HL-60 (cell line): ENCODE data around the gene C17orf113.

Source experiments
- DNase-seq, 2 experiments: peaks; one replicate each; pipeline ENCODE4 v3.0.0-alpha.2; 2010 to 2020; ENCODE audit warnings: low read depth in 1 of 2, low spot score in 1 of 2
- H3K27ac ChIP-seq: fragments of 250-450 bp; sonication (Bioruptor Pico); replicated peaks from 2 replicates; pipeline ENCODE4 v1.5.1; 2020; ENCODE audit warnings: mild to moderate bottlenecking, moderate library complexity
- H3K27me3 ChIP-seq: fragments of 250-450 bp; sonication (Bioruptor Pico); 2 replicates; pipeline ENCODE4 v1.5.1; 2021; ENCODE audit warnings: mild to moderate bottlenecking, moderate library complexity; ENCODE audit not compliant: insufficient read depth, poor library complexity, severe bottlenecking
- H3K4me3 ChIP-seq: replicated peaks from 2 replicates; pipeline ENCODE4 v1.5.1; 2011; ENCODE audit warnings: mild to moderate bottlenecking, control low read depth, low read length; ENCODE audit not compliant: insufficient read depth
- CTCF ChIP-seq: IDR thresholded peaks from one replicate; pipeline ENCODE4 v1.5.1; 2011; ENCODE audit warnings: low read length, control low read depth, inconsistent platforms; ENCODE audit not compliant: insufficient read depth
- GABPA ChIP-seq: IDR thresholded peaks from 2 replicates; pipeline ENCODE4 v1.6.1; 2012; ENCODE audit warnings: low read depth
- POLR2AphosphoS5 ChIP-seq: IDR thresholded peaks from 2 replicates; pipeline ENCODE4 v1.6.1; 2012; ENCODE audit warnings: low read depth
- SPI1 ChIP-seq: IDR thresholded peaks from 2 replicates; pipeline ENCODE4 v1.6.1; 2012; ENCODE audit warnings: low read depth, mild to moderate bottlenecking, borderline replicate concordance
- TF ChIP-seq, protein P1 (sequence below): IDR thresholded peaks from 2 replicates; pipeline ENCODE4 v1.6.1; 2012; ENCODE audit warnings: low read depth; ENCODE audit not compliant: insufficient replicate concordance

Gene C17orf113

DNA sequence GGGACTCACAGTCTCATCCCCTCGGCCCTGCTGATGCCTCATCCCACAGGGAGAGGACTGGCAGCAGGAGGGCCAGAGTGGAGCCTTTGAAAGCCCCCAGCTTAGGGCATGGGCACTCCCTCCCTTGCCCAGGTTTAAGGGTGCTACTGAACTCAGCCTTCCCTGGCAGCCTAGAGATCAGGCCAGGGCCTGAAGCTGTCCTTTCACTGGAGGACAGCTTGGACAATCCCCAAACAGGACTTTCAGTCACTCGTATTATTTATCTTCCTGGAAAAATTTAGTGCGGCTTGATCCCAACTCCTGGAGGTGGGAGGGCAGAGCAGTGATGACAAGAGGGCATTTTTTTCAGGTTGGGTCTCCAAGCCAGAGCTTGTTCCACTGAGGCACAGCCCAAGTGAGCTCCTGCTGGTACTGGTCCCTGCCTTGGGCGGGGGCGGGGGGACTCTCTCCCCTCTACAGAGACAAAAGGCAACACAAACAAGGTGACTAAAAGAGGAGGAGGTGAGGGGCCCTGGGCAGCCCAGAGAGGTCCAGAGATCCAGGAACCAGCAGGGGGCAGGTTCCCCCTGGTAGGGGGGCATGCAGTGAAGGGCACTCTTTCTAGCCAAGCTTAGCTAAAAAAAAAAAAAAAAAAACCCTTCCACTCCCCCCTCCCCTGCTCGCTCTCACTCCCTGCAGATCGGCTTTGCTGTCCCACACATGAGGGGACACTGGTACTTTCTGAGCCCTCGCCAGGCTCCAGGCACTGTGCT lies 46.1 kb upstream of the C17orf113 start:
- Histone ChIP-seq H3K27me3 (peaks cover 4% of the 10 kb centered on the region), H3K27ac (no peak overlapping the region), H3K4me3 (no peak overlapping the region)
- DNase-seq: no peak
- TF ChIP-seq SPI1: no peak
- TF ChIP-seq, protein P1, sequence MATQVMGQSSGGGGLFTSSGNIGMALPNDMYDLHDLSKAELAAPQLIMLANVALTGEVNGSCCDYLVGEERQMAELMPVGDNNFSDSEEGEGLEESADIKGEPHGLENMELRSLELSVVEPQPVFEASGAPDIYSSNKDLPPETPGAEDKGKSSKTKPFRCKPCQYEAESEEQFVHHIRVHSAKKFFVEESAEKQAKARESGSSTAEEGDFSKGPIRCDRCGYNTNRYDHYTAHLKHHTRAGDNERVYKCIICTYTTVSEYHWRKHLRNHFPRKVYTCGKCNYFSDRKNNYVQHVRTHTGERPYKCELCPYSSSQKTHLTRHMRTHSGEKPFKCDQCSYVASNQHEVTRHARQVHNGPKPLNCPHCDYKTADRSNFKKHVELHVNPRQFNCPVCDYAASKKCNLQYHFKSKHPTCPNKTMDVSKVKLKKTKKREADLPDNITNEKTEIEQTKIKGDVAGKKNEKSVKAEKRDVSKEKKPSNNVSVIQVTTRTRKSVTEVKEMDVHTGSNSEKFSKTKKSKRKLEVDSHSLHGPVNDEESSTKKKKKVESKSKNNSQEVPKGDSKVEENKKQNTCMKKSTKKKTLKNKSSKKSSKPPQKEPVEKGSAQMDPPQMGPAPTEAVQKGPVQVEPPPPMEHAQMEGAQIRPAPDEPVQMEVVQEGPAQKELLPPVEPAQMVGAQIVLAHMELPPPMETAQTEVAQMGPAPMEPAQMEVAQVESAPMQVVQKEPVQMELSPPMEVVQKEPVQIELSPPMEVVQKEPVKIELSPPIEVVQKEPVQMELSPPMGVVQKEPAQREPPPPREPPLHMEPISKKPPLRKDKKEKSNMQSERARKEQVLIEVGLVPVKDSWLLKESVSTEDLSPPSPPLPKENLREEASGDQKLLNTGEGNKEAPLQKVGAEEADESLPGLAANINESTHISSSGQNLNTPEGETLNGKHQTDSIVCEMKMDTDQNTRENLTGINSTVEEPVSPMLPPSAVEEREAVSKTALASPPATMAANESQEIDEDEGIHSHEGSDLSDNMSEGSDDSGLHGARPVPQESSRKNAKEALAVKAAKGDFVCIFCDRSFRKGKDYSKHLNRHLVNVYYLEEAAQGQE: no peak
- no peak for TF ChIP-seq GABPA
- no peak for TF ChIP-seq POLR2AphosphoS5
- no peak for TF ChIP-seq CTCF

GRCh38 chr17:42094375-42095069 lies 44.1 kb upstream of the C17orf113 start:
- Histone ChIP-seq H3K27me3 (peaks cover 4% of the 10 kb centered on the region), H3K4me3 (no peak overlapping the region), H3K27ac (no peak overlapping the region)
- no peak for DNase-seq
- TF ChIP-seq SPI1 (no peak), GABPA (no peak), CTCF (no peak), POLR2AphosphoS5 (no peak)
- TF ChIP-seq, protein P1: no peak

DNA sequence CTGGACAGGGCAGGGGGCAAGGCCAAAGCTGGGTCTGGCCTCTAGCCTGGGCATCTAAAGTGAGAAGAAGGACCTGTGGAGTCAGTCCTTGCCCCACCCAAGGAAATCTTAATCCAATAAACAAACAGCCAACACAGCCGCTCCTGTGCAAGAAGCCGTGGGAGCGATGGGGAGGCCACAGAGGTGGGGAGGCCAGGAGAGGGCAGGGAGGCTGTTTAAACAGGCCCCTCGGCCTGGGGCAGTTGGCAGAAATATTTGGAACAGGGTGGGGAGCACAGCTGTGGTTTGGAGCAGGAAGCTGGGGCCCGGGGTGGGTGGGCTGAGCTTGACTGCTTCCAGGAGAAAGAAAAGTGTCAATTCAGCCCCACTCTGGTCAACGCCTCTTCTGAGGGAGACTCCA lies 42.5 kb upstream of the C17orf113 start:
- no peak overlapping the region for H3K4me3 ChIP-seq
- no peak for TF ChIP-seq POLR2AphosphoS5
- TF ChIP-seq GABPA: no peak
- no peak for TF ChIP-seq SPI1
- no peak for TF ChIP-seq CTCF
- TF ChIP-seq, protein P1: no peak
- no peak overlapping the region for H3K27ac ChIP-seq
- DNase-seq: no peak
- peaks cover 4% of the 10 kb centered on the region for H3K27me3 ChIP-seq
